DOHH2 (cell line): ENCODE results near the gene RASAL1.
A peak's percentile ranks its signal among the peaks of the same experiment; 100 is the strongest.

ENCODE experiments used
- H3F3A ChIP-seq: fragments of 200-600 bp; sonication (generic), shearing (Covaris generic); 2 replicates; pipeline ENCODE4 v1.6.0; 2016; ENCODE audit warnings: antibody characterized with exemption, mild to moderate bottlenecking; ENCODE audit not compliant: control insufficient read depth, insufficient read depth
- H3K27ac ChIP-seq: fragments of 200-600 bp; sonication (generic); 2 replicates; pipeline ENCODE4 v1.5.1; 2014; ENCODE audit warnings: low read depth, mild to moderate bottlenecking, low read length, moderate library complexity
- H3K27me3 ChIP-seq: fragments of 200-600 bp; sonication (generic); 2 replicates; pipeline ENCODE4 v1.6.1; 2014; ENCODE audit warnings: mild to moderate bottlenecking, low read length, mixed read lengths; ENCODE audit not compliant: control insufficient read depth
- H3K36me3 ChIP-seq: fragments of 200-600 bp; sonication (generic); 2 replicates; pipeline ENCODE4 v1.6.1; 2014; ENCODE audit warnings: mild to moderate bottlenecking, low read length, moderate library complexity, mixed read lengths; ENCODE audit not compliant: control insufficient read depth
- H3K4me1 ChIP-seq: fragments of 200-600 bp; sonication (generic); 2 replicates; pipeline ENCODE4 v1.6.1; 2014; ENCODE audit warnings: mild to moderate bottlenecking, low read length, mixed read lengths; ENCODE audit not compliant: control insufficient read depth
- H3K4me2 ChIP-seq: fragments of 200-600 bp; sonication (generic); 2 replicates; pipeline ENCODE4 v1.6.0; 2014; ENCODE audit warnings: mild to moderate bottlenecking, low read length, moderate library complexity
- H3K4me3 ChIP-seq: fragments of 200-600 bp; sonication (generic); 2 replicates; pipeline ENCODE4 v1.5.1; 2014; ENCODE audit warnings: mild to moderate bottlenecking, low read length, mixed read lengths
- H3K79me2 ChIP-seq: fragments of 200-600 bp; sonication (generic); 2 replicates; pipeline ENCODE4 v1.6.1; 2014; ENCODE audit warnings: mild to moderate bottlenecking, low read length, mixed read lengths; ENCODE audit not compliant: control insufficient read depth
- H3K9me2 ChIP-seq: fragments of 200-600 bp; sonication (generic); replicated peaks from 2 replicates; pipeline ENCODE4 v1.6.1; 2014; ENCODE audit warnings: mild to moderate bottlenecking, low read length, mixed read lengths; ENCODE audit not compliant: control insufficient read depth
- H3K9me3 ChIP-seq: fragments of 200-600 bp; sonication (generic); 2 replicates; pipeline ENCODE4 v1.6.1; 2014; ENCODE audit warnings: antibody characterized with exemption, low read length, mixed read lengths; ENCODE audit not compliant: control insufficient read depth, insufficient read depth
- H4K20me1 ChIP-seq: fragments of 200-600 bp; sonication (generic); 2 replicates; pipeline ENCODE4 v1.6.0; 2014; ENCODE audit warnings: low read depth, mild to moderate bottlenecking, antibody characterized with exemption, low read length, moderate library complexity; ENCODE audit not compliant: control insufficient read depth, insufficient read depth
- EZH2phosphoT487 ChIP-seq: fragments of 200-600 bp; sonication (generic); IDR thresholded peaks from 2 replicates; pipeline ENCODE4 v1.6.1; 2017; ENCODE audit warnings: borderline replicate concordance, mild to moderate bottlenecking, antibody characterized with exemption, low read length, moderate library complexity, mixed read lengths
- TF ChIP-seq, protein P1 (sequence below): fragments of 200-600 bp; sonication (generic); IDR thresholded peaks from one replicate; pipeline ENCODE4 v1.5.1; 2014; ENCODE audit warnings: antibody characterized with exemption, mild to moderate bottlenecking, low read depth, low read length; ENCODE audit not compliant: poor library complexity, severe bottlenecking

The RASAL1 gene

DNA sequence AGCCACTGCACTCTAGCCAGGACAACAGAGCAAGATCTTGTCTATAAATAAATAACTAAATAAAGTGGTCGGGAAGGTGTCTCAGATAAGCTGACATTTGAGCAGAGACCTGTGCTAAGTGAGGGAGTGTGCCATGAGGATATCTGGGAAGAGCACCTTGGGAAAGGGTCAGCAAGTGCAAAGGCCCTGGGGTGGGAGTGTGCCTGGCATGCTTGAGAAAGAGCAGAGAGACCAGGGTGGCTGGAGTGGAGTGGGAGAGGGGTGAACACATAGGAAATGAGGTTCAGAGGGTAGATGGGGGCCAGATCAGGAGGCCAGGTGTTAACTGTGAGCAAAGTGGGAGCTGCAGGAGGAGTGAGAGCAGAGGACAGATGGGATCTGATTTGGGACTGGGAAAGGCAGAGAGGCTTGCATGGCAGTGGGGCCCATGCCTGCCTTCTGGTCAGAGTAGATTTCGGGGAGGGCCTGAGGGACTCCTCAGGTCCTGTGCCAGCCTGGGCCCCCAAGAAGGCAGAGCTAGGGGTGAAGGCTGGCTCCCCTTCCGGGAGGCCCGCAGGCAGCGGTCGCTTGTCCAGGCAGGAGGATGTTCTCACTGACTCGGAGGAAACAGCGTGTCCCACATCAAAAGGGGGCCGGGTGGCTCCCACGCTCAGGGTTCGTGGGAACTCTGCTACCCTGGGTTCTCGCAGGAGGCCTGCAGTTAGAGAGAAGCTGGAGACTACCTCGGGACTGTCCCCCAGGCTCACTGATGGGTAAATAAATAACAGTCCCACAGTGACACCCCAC is 46.4 kb downstream of the RASAL1 start:
- peak overlapping the region; percentile 16 for H3K4me3 ChIP-seq
- H3K36me3 ChIP-seq = peaks cover 94% of the 10 kb centered on the region
- peaks cover 88% of the 10 kb centered on the region for H3K79me2 ChIP-seq
- TF ChIP-seq EZH2phosphoT487 = no peak
- TF ChIP-seq, protein P1, sequence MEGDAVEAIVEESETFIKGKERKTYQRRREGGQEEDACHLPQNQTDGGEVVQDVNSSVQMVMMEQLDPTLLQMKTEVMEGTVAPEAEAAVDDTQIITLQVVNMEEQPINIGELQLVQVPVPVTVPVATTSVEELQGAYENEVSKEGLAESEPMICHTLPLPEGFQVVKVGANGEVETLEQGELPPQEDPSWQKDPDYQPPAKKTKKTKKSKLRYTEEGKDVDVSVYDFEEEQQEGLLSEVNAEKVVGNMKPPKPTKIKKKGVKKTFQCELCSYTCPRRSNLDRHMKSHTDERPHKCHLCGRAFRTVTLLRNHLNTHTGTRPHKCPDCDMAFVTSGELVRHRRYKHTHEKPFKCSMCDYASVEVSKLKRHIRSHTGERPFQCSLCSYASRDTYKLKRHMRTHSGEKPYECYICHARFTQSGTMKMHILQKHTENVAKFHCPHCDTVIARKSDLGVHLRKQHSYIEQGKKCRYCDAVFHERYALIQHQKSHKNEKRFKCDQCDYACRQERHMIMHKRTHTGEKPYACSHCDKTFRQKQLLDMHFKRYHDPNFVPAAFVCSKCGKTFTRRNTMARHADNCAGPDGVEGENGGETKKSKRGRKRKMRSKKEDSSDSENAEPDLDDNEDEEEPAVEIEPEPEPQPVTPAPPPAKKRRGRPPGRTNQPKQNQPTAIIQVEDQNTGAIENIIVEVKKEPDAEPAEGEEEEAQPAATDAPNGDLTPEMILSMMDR = no peak
- H3K27ac ChIP-seq = peak overlapping the region; percentile 97
- H3K9me2 ChIP-seq = no peaks in the 10 kb centered on the region
- no peaks in the 10 kb centered on the region for H3K9me3 ChIP-seq
- peaks cover 74% of the 10 kb centered on the region for H3F3A ChIP-seq
- H3K4me2 ChIP-seq = peak overlapping the region; percentile 98
- no peaks in the 10 kb centered on the region for H3K27me3 ChIP-seq
- peaks cover 98% of the 10 kb centered on the region for H3K4me1 ChIP-seq
- H4K20me1 ChIP-seq = no peaks in the 10 kb centered on the region

DNA sequence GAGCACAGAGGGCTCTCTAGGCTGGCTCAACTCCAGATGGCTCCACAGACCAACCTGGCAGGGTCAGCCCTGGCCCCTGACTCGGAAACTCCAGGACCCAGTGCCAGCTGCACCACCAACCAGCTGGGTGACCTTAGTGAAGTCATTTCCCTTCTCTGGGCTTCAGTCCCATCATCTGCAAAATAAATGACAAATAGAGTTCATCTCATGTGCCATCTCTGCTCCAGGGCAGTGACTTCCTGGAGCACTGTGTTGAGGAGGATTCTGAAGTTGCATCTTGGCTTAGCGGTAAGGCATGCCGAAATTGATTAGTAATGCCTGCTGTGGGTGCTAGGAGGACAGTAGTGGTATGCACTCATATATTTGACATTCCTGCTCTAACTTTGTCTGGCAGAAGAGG is 47.5 kb downstream of the RASAL1 start:
- Histone ChIP-seq H3K27me3 (no peaks in the 10 kb centered on the region), H3K79me2 (peaks cover 94% of the 10 kb centered on the region), H3K4me2 (peak overlapping the region; percentile 98), H3K4me1 (peaks cover 100% of the 10 kb centered on the region), H3K36me3 (peaks cover 95% of the 10 kb centered on the region), H3K9me2 (no peaks in the 10 kb centered on the region), H4K20me1 (no peaks in the 10 kb centered on the region), H3K27ac (peak overlapping the region; percentile 97), H3K9me3 (no peaks in the 10 kb centered on the region), H3F3A (peaks cover 79% of the 10 kb centered on the region), H3K4me3 (peak overlapping the region; percentile 72)
- TF ChIP-seq EZH2phosphoT487 = no peak
- TF ChIP-seq, protein P1 = no peak

DNA sequence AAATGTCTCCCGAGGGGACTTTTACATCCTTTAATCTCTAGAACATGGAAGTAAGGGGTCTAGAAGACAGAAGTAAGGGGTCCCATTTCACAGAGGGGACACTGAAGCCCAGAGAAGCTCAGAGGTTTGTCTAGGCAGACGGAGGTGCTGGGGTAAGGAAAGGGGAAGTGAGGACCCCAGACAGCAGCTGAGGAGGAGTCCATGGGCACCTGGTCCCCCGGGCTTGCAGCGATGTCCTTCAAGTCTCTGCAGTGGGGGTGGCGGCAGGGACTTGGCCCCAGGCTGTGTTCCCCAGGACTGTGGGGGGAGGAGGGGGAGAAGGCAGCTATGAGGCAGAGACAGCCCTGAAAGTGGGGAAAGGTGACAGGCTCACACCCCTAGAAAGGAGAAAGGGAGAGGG is 48.4 kb downstream of the RASAL1 start:
- Histone ChIP-seq H4K20me1 (no peaks in the 10 kb centered on the region), H3K4me2 (peak overlapping the region; percentile 98), H3F3A (peaks cover 81% of the 10 kb centered on the region), H3K9me3 (no peaks in the 10 kb centered on the region), H3K27ac (peak overlapping the region; percentile 97), H3K36me3 (peaks cover 95% of the 10 kb centered on the region), H3K27me3 (no peaks in the 10 kb centered on the region), H3K79me2 (peaks cover 94% of the 10 kb centered on the region), H3K9me2 (no peaks in the 10 kb centered on the region), H3K4me3 (peak overlapping the region; percentile 72), H3K4me1 (peaks cover 100% of the 10 kb centered on the region)
- TF ChIP-seq EZH2phosphoT487 = no peak
- TF ChIP-seq, protein P1 = no peak
